ENCODE measurements around the gene MCTS1.

- no peak for TF ChIP-seq CTCF (IDR thresholded peaks at IDR 0.05; ENCODE audit: extremely low read depth in 1 of 2, insufficient read depth in 1 of 2, low read depth in 1 of 2, low read length in 2 of 2)
- no peak for TF ChIP-seq POLR2A (IDR thresholded peaks at IDR 0.05; ENCODE audit: low read depth, low read length)
- TF ChIP-seq POLR2AphosphoS5 (IDR thresholded peaks at IDR 0.05; ENCODE audit: insufficient read depth, low read depth, low read length): no peak
- TF ChIP-seq EZH2 (IDR thresholded peaks at IDR 0.05; ENCODE audit: borderline replicate concordance, low read depth, low read length, severe bottlenecking): no peak
- no peak for TF ChIP-seq MAX (IDR thresholded peaks at IDR 0.05; ENCODE audit: insufficient read depth, insufficient read length)
- no peak for TF ChIP-seq MYC (IDR thresholded peaks at IDR 0.05; ENCODE audit: low read depth, low read length)
- no peak for TF ChIP-seq JUN (IDR thresholded peaks at IDR 0.05; ENCODE audit: borderline replicate concordance, insufficient read depth, insufficient read length, low read depth)
- no peak for TF ChIP-seq FOS (IDR thresholded peaks at IDR 0.05; ENCODE audit: borderline replicate concordance, insufficient read depth, low read length)
- no peak for TF ChIP-seq GATA2 (IDR thresholded peaks at IDR 0.05; ENCODE audit: insufficient read depth, insufficient read length, low read depth, low read length)
Observed at GRCh38 chrX:120612086-120612485, 8.2 kb downstream of the MCTS1 start.

Measured in endothelial cell of umbilical vein (primary cell).